Fibroblast of peridontal ligament (primary cell): ENCODE results near the gene NRSN2.
"Not testable (repeated sequence)": the region's sequence is repeated elsewhere in the genome, so short reads cannot be mapped to it uniquely, and the experiment has no call there.

Experiments used
- DNase-seq: peaks from one replicate; pipeline ENCODE4 v3.0.0-alpha.2; 2010; ENCODE audit errors: extremely low read depth

NRSN2 gene

DNA sequence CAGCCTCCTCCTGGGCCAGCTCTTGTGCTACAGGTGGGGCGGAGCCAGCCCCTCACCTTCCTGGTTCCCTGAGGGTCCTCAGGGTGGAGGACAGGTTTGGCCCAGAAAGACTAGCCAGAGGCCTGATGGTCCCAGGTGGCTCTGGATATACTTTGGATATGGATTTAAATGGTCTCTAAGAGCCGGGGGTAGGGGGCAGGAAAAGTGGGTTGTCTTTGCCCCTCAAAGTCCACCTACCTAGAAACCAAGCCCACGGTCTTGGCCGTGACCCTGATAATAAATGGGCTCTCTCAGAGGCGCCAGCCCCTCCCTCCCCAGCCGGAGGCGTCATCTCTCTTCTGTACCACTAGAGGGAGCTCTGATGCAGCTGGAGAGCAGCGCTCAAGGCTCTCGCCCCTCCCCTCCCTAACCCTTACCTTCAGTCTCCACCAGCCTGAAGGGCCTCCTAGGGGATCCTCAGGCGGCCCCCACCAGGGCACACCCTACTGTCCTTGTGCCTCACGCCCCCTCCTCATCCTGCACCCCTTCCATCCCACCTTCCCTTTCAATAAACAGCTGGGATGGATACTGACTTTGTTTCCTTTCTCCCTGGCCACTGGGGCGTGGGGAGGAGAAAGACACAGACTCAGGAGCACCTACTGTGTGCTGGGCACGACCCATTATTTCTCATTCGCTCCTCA lies 7.5 kb downstream of the NRSN2 start:
- peak; percentile 77 for DNase-seq

DNA sequence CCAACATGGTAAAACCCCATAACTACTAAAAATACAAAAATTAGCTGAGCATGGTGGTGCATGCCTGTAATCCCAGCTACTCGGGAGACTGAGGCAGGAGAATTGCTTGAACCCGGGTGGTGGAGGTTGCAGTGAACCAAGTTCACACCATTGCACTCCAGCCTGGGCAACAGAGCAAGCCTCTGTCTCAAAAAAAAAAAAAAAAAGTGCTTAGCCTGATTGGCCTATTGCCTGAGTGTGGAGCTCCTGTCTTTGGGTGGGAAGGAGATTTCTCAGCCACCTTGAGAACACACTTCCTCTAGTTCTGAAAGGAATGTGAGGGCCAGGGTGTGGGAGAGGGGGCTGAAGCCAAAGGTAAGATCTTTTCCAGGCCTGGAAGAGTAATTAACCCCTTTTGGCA lies 9.2 kb downstream of the NRSN2 start:
- not testable (repeated sequence) for DNase-seq

DNA sequence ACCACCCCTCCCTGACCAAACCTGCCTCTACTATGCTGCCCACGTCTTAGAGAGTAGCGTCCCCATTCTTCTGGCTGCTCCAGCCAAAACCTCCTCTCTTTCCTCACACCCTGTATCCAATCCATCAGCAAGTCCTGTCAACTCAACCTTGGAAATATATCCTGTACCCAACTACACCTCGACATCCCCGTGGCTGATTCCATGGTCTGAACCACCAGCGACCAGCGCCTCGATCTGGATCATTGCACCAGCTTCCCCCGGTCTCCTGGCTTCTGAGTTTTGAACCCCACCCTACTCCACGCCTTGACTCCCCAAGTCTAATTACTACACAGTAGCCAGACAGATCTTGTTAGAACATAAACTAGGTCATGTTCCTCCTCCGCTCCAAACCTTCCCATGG lies 9.8 kb downstream of the NRSN2 start:
- no peak for DNase-seq

DNA sequence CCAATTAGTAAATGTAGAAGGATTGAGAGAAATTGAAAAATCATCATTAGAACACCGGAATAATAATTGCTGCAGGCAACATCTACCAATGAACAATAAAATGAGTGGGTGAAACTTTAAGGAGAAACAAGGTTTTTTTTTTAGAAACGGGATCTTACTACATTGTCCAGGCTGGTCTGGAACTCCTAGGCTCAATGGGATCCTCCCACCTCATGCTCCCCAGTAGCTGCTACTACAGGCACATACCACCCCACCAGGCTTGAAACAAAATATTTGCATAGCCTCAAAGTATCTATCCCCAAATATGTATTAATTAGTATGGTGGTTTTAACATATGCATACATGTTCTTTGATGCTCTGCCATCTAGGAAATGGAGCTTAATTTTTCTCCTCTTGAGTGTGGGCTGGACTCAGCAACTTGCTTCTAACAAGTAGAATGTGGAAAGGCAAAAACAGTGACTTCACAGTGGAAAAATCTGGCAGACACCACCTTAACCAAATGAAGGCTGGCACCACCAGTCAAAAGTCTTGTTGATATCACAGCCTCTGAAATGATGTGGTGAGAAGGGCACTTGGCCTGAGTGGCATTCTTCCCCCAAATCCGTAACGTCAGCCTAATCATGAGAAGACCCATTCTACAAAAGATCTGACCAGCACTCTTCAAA lies 12.1 kb downstream of the NRSN2 start:
- peak; percentile 67 for DNase-seq

DNA sequence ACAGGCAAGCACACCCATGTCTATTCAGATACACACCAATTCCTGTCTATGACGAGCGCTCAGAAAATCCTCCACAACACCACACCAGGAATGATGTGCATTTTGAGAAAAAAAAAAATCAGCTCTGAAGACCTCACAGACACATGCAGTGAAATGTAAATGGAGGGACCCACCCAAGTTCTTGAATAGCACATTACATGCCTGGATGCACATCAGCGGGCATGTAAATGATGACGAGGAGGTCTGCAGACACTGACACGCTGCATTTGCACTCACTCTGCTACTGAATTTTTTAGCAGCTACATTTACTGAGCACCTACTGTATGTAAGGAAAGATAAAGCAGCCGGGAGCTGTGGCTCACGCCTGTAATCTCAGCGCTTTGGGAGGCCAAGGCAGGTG lies 14.7 kb downstream of the NRSN2 start:
- no peak for DNase-seq

DNA sequence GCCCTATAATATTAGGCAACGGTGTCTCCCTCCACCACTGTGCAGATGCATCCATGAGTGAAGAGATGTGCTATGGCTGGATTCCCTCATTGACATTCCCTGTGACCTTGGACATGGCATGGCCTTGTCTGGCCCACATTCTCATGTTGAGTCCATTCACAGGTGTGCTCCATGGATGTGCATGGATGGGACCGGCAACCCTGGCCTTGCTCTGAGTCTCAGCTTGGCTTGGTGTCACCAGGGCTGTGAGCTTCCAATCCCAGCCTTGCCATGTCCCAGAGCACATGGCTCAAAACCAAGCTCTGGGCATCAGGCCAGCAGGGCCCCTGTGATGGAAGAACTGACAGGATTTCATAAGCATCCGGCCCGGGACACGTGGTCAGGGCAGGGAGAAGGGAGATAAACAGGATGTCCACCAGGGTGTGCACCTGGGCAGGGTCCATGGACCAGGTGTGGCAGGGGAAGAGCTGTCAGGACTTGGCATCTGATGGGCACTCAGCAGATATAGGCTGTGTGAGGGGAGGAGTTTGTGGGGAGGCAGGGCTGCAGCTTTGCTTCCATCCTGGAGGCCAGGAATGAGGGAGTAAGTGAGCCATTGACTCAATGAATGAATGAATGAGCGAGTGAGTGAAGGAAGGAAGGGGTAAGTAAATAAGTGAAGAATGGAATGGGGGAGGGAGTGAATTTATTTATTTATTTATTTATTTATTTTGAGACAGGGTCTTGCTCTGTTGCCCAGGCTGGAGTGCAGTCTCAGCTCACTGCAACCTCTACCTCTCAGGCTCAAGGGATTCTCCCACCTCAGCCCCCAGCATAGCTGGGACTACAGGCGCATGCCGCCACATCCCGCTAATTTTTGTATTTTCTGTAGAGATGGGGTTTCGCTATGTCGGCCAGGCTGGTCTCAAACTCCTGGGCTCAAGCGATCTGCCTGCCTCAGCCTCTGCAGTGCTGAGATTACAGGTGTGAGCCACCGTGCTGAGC lies 15.7 kb downstream of the NRSN2 start:
- peak; percentile 71 for DNase-seq

DNA sequence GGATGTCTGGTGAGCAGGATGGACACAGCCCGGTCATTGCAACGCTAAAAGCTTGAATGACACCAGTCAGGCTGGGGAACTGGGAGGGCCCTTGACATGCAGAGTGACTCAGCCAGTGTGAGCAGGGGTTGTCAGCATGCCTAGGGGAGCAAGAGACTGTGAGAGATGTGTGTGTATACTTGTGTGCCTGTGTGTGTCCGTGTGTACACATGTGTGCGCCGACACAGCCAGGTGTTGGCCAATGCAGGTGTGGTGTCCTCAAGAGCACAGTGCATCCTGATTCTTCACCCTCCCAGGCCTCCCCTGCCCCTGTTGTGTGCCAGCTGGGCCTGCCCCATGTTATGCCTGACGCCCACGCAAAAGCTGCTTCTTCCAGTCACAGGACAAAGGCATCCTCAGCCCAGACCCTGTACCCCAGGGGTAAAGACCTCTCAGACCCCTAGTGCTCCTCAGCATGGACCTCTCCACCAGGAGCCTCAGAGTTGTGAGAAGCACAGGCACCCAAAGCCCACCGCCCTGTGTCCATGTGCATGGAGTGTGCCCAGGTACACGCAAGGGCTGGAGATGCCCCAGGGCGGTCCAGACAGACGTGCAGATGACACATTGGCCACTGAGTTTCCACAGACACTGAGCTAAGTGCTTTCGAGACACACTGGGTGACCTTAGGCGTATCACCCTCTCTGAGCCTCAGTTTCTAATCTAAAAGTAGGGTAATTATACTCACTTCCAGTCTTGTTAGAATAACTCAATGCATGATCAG lies 16.6 kb downstream of the NRSN2 start:
- no peak for DNase-seq

DNA sequence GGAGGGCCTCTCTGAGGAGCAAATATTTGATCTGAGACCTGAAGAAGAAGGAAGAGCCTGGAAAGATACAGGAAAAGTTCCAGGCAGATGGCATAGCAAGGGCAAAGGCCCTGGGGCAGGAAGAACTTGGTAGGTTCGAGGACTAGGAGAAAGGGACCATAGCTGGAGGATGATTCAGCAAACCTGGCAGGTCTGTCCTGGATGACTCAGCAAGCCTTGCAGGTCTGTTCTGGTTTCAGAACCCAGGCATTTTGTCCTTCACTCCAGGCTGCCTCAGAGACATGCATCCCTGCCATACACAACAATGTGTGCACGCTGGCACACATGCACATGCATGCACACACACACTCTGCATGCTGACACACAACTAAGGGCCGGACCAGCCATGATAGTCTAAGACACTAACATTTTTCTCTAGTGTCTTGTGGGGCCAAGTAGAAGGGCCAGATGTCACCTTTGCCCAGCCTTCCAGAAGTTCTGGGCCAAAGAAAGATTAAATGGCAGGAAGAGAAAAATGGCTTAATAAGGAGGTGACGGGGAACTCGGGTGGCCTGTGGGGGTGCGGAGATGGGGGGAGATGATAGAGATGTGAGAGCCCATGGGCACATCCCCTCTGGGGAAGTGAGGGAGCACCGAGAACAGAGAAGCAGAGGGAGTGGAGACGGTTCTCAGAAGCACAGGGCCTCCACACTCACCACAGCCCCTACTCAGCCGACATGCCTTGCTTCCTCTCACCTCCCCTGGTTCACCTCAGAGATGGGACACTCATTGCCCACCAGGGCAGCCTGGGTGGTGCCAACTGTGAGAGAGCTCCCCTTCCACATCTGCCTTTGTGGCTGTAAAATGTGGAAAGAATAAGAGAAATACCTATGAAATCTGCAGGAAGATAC lies 18.2 kb downstream of the NRSN2 start:
- DNase-seq = no peak

DNA sequence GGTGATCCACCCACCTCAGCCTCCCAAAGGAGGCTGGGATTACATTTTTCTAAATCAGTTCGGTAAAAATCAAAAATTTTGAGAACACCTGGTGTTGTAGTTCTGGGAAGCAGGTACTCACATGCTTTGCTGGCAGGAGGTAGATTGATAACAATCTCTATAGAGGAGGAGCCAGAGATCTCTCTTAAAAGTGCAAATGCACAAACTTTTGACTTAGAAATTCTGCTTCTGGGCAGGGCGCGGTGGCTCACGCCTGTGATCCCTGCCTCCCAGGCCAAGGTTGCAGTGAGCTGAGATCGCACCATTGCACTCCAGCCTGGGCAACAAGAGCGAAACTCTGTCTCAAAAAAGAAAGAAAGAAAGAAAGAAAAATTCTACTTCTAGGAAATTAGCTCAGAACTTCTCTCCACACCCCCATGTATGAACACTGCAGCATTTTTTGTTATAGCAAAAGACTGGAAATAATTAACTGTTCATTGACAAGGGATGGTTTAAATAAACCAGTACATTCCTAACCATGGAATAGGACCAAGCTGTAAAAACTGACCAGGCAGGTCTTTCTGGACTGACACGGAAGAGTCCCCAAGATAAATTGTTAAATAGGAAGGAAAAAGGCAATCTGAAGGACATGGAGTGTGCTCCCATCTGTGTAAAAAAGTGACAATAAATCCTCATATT lies 19.3 kb downstream of the NRSN2 start:
- no peak for DNase-seq

DNA sequence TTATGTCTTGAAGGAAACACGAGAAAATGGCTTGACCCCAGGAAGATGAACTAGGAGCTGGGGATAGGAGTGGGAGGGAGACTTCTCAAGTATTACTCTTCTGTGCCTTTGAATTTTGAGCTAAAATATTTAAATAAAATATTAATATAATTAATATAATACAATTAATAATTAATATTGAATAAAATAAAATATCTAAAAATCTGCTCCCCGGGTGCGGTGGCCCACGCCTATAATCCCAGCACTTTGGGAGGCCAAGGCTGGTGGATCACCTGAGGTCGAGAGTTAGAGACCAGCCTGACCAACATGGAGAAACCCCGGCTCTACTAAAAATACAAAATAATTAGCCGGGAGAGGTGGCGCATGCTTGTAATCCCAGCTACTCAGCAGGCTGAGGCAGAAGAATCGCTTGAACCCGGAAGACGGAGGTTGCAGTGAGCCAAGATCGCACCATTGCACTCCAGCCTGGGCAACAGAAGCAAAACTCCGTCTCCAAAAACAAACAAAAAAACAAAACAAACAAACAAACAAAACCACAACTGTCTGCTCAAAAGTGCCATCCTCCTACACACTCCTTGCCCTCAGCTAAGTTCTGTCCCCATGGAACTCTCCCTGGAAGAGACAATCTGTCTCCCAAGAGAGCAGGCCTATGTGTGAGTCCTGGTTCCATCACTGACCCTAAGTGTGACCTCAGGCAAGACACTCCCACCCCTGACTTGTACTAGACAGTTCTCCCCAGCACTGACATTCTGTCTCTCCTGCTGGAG lies 20.0 kb downstream of the NRSN2 start:
- no peak for DNase-seq

DNA sequence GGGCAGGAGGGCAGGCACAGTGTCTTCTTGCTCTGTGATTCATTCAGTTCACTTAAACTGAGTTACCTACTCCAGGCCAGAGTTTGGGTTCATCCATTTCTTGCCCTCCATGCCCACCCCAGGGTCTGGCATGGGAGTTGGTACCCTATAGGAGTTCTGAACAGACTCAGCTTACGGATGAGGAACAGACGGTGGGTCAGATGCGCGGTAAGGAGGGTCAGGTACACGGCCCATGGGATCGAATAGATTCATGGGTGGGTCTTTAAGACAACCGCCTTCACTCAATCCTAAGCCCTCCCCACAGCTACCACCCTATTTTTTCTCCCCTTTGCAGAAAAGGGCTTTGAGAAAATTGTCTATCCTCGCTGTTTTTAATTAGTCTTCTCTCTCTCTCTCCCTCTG lies 20.6 kb downstream of the NRSN2 start:
- DNase-seq = no peak

DNA sequence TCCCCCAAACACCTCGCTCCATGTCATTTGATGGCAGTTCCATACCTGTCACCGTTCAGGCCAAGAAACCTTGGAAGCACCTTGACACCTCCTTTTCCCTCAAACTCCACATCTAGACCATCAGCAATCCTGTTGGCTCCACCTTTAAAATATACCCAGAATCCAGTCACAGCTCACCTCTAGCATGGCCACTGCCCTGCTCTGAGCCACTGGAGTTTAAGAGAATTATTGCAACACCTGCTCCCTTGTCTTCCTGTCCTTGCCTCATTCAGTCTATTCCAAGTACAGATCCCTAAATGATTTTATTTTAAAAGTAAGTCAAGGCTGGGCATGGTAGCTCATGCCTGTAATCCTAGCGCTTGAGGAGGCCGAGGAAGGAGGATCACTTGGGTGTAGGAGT lies 22.0 kb downstream of the NRSN2 start:
- DNase-seq = no peak

DNA sequence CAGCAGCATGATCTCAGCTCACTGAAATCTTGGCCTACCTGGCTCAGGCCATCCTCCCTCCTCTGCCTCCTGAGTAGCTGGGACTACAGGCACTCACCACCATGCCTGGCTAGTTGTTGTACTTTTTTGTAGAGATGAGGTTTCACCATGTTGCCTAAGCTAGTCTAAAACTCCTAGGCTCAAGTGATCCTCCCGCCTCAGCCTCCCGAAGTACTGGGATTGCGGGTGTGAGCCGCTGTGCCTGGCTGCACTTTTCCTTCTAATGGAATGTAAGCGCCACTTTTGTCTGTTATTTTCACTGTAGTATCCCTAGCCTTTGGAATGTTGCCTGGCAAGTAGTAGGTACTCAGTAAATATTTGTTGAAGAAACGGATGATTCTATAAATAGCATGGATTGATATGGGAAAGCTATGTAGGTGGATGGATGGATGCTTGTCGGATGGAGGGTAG lies 23.3 kb downstream of the NRSN2 start:
- no peak for DNase-seq

DNA sequence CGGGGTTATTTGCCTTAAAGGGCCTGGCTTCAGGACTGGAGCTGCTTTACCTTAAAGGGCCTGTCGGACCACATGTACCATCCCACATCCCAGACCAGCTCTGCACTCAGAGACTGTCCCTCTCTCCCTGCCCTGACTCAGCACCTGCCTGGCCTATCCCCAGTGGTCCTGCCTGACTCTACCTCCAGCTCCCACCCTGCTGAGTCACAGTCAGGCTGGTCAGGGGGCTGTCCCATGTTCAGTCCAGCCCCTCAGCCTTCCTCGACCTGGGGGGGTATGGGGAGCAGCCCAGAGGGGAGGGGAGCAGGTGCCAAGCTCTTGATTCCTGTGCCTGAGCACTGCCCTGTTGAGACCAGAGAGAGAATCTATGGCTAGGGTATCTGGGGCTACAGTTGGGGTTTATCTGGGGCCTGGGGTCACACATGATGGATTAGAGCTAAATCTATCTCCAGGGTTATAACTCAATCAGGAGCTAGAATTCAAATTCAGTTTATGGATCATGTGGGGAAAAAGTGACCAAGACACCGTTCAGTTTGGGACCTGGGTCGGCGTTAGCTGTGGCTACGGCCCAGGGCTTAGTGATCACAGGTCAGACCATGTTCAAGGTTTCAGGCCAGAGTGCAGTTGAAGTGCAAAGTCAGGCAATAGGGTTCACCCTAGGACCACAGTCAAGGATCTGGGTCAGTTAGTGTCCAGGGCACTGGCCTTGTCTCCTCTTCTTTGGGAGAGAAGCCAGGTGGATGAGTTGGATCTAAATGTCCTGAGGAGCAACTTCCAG lies 24.3 kb downstream of the NRSN2 start:
- DNase-seq = no peak

DNA sequence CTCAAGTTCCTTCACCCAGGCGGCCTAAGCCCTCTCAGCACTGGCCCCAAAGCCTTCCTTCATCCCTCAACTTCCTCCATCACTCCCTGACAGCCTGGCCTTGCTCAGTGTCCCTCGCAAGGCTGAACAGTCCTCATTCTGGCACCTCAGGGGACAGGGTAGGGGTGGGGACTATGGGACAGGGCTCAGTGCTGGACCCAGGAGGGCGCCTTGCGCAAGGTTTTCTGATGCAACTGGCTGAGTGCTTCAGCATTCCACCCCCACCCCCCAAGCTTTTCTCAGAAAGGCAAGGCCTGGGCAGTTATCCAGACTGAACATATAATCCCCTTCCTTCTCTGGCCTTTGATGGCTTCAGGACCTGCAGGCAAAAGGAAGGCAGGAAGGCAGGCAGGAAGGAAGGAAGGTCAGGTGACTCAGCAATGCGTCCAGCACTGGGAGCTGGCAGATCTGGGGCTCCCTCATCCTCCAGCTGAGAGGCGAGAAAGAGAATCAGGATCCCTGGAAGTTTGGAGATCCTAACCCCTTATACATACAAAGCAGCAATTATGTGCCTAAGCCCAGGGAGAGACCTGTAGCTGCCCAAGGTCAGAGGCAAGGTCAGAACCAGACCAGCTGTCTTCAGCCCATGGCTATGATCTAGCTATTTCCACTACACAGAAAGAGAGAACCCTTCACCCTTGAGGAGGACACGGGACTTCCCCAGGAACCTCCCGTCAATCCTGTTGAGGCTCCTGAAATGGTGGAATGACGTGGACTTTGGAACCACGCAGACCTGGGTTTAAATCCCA lies 25.0 kb downstream of the NRSN2 start:
- DNase-seq = peak; percentile 90

DNA sequence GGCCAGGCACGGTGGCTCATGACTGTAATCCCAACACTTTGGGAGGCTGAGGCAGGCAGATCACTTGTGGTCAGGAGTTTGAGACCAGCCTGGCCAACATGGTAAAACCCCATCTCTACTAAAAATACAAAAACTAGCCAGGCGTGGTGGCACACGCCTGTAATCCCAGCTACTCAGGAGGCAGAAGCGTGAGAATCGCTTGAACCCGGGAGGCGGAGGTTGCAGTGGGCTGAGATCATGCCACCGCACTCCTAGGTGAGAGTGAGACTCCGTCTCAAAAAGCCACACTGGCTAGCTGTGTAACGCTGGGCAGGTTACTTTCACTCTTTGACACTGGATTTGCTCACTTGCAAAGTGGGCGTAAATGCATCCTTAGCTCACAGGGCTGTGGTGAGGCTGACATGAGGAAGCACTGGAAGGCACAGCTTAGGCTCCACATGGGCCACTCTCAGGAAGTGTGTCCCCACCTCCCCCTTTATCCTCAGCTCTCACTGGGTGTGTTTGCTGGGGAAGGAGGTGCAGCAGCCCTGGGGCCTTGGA lies 25.7 kb downstream of the NRSN2 start:
- DNase-seq = not testable (repeated sequence)

DNA sequence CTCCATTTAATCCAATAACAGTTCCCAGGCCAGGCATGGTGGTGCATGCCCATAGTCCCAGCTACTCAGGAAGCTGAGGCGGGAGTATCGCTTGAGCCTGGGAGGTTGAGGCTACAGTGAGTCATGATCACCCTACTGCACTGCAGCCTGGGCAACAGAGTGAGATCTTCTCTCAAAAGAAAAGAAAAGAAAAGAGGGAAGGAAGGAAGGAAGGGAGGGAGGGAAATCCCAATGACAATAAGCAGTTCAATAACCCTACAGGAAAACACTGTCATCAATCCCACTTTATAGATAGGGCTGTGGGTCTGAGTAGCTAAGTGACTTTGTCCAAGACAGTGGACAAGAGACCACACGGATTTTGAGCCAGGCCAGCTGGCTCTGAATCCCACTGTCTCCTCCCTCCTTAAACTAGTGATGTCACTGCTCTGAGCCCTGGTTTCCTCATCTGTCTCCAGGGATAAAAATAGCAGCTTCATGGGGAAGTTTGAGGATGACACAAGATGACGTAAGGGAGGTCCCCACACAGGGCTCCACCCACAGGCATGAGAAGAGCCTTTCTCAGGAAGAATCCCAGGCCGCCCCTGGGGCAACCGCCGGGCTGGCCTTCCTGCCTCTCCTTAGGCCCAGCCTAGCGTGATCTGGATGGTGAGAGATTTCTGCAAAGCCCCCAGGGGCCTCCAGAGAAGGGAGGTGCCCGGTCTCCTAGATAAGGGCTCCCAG lies 26.4 kb downstream of the NRSN2 start:
- DNase-seq = peak; percentile 75
